ENCODE data around the gene RNF220. TPM values are rescaled to one million over a fixed set of nuclear protein-coding genes. Genes with fewer than 3 reads are reported as not detected.

RNF220 gene
- polyA plus RNA-seq, 1 of the 3 experiments (the other 2 are of a cell fraction), result 83.7 TPM

GRCh38 chr1:44453798-44454349 lies 48.8 kb downstream of the RNF220 start (continued):
- no peak for TF ChIP-seq CTCF (IDR thresholded peaks at IDR 0.05)
- no peak for TF ChIP-seq PBX3 (IDR thresholded peaks at IDR 0.05)
- TF ChIP-seq ELF1 (IDR thresholded peaks at IDR 0.05), result no peak
- no peak for TF ChIP-seq POLR2AphosphoS5 (IDR thresholded peaks at IDR 0.05; ENCODE audit: low read depth, low read length)
- TF ChIP-seq MXI1 (IDR thresholded peaks at IDR 0.05; ENCODE audit: low read depth, low read length), result no peak
- no peak for TF ChIP-seq RXRA (IDR thresholded peaks at IDR 0.05; ENCODE audit: borderline replicate concordance, low read depth)

- no peak overlapping the region for H3K9ac ChIP-seq
- H2AFZ ChIP-seq (ENCODE audit: low read depth), result no peak overlapping the region
- POLR2A ChIA-PET, result no interaction called here
- CTCF ChIA-PET, result no interaction called here
- WGBS (ENCODE audit: low lambda C conversion rate), result 59% methylated on average over 3 of the region's 3 CpGs
- DNase-seq, result no peak
- no peaks in the 10 kb centered on the region for H3K9me3 ChIP-seq
- H3K4me2 ChIP-seq, result no peak overlapping the region
- no peak overlapping the region for H3K4me3 ChIP-seq (ENCODE audit: low read depth in 2 of 2, low read length in 1 of 2)
- H3F3A ChIP-seq (replicated peaks; ENCODE audit: insufficient read depth), result no peaks in the 10 kb centered on the region
- H3K36me3 ChIP-seq (replicated peaks in 1 of 2; ENCODE audit: control insufficient read depth in 1 of 2, insufficient read depth in 2 of 2, low read length in 1 of 2), result no peaks in the 10 kb centered on the region
- no peaks in the 10 kb centered on the region for H4K20me1 ChIP-seq (ENCODE audit: insufficient read depth)
- no peaks in the 10 kb centered on the region for H3K4me1 ChIP-seq (ENCODE audit: control insufficient read depth in 1 of 2, insufficient read depth in 2 of 2, low read depth in 1 of 2, low read length in 1 of 2)
- no peaks in the 10 kb centered on the region for H3K9me2 ChIP-seq
- H3K27me3 ChIP-seq (ENCODE audit: insufficient read depth), result peaks cover 27% of the 10 kb centered on the region; the same call in 1 of the 2 replicates
- H3K79me2 ChIP-seq (ENCODE audit: insufficient read depth), result no peaks in the 10 kb centered on the region; the same call in 1 of the 2 replicates
- H3K27ac ChIP-seq (ENCODE audit: low read depth in 2 of 2, low read length in 1 of 2), result no peak overlapping the region
- TF ChIP-seq NFIC (IDR thresholded peaks at IDR 0.05; ENCODE audit: borderline replicate concordance) (no peak), YY1 (IDR thresholded peaks at IDR 0.05; ENCODE audit: low read depth) (no peak), EP300 (IDR thresholded peaks at IDR 0.05; ENCODE audit: borderline replicate concordance in 1 of 2, low read depth in 1 of 2, low read length in 1 of 2) (no peak), IRF3 (IDR thresholded peaks at IDR 0.05; ENCODE audit: low read depth, low read length) (no peak), CTCF (IDR thresholded peaks at IDR 0.05) (no peak), TAF1 (IDR thresholded peaks at IDR 0.05; ENCODE audit: borderline replicate concordance, low read depth, low read length) (no peak), USF2 (IDR thresholded peaks at IDR 0.05; ENCODE audit: borderline replicate concordance, low read depth, low read length) (no peak), USF1 (IDR thresholded peaks at IDR 0.05; ENCODE audit: borderline replicate concordance, low read depth) (no peak), ZBTB33 (IDR thresholded peaks at IDR 0.05; ENCODE audit: borderline replicate concordance, low read depth) (no peak), REST (IDR thresholded peaks at IDR 0.05; ENCODE audit: low read depth, low read length) (no peak), FOXM1 (IDR thresholded peaks at IDR 0.05; ENCODE audit: low read depth) (no peak)
Measured at GRCh38 chr1:44454704-44455103, 49.6 kb downstream of the RNF220 start.

All from SK-N-SH (cell line).